ENCODE measurements around the gene ECI1.

The ECI1 gene

DNA sequence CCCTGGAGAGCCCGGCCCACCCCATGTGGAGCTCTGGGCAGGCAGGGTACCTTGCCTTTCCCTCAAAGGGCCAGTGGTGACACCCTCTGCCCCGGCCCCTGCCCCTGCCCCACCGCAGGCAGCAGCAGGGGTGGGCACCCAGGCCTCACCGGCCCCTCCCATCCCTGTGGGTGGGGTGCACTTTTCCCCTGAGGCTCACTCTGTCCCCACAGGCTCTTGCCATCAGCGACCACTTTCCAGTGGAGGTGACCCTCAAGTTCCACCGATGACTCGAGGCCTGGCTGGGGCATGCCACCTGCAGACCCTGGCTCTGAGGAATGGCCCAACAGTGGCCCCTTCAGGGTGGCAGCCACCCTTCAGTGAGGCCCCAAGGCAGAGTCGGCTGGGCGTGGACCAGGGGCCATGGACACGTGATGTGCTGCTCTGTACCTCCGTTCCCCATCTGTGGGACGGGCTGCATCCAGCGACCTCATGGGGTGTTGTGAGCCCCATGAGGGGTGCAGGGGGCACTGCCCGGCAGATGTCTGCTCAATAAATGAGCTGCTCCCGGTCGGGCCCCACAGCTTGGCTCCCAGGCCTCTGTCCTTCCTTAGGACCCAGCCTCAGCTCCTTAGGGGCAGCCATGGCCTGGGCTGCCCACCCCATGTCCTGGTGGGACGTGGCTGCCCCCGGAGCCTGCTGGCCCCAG, 13.1 kb downstream of the ECI1 start:
- no peaks in the 10 kb centered on the region for H3K27me3 ChIP-seq (ENCODE audit: insufficient read depth, low read length)
- H3K4me1 ChIP-seq (ENCODE audit: control insufficient read depth, insufficient read depth, low read length, unreplicated experiment) = peaks cover 3% of the 10 kb centered on the region
- no peak overlapping the region for H3K27ac ChIP-seq (ENCODE audit: low read depth, low read length)
- H3K36me3 ChIP-seq (ENCODE audit: insufficient read depth, low read length) = peaks cover 7% of the 10 kb centered on the region; the same call in 1 of the 2 replicates
- H2AFZ ChIP-seq (ENCODE audit: low read length, unreplicated experiment) = no peak overlapping the region
- no peaks in the 10 kb centered on the region for H3K79me2 ChIP-seq (ENCODE audit: control insufficient read depth, insufficient read depth, low read length, unreplicated experiment)
- H3K4me3 ChIP-seq (ENCODE audit: low read depth, low read length) = no peak overlapping the region

DNA sequence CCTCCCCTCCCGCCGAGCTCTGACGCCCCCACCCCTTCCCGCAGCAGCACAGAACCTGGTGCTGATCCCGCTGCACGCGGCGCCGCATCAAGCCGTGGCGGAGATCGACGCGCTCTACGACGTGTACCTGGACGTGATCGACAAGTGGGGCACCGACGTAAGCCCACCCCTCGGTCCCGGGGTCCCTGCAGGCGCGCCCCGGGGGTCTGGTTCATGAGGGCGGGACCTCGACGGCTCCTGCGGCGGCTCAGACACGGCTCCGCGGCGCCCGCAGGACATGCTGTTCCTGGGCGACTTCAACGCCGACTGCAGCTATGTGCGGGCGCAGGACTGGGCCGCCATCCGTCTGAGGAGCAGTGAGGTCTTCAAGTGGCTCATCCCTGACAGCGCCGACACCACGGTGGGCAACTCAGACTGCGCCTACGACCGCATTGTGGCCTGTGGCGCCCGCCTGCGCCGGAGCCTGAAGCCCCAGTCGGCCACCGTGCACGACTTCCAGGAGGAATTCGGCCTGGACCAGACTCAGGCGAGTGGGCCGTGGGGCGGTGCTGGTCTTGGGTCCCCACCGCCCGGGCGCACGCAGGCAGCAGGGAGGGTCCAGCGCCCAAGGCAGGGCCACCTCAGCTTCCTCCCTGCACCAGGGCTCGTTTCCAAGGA, 13.8 kb downstream of the ECI1 start:
- no peaks in the 10 kb centered on the region for H3K79me2 ChIP-seq (ENCODE audit: control insufficient read depth, insufficient read depth, low read length, unreplicated experiment)
- H3K27ac ChIP-seq (ENCODE audit: low read depth, low read length) = no peak overlapping the region
- H3K4me1 ChIP-seq (ENCODE audit: control insufficient read depth, insufficient read depth, low read length, unreplicated experiment) = peaks cover 3% of the 10 kb centered on the region
- H2AFZ ChIP-seq (ENCODE audit: low read length, unreplicated experiment) = no peak overlapping the region
- H3K36me3 ChIP-seq (ENCODE audit: insufficient read depth, low read length) = peaks cover 7% of the 10 kb centered on the region; the same call in 1 of the 2 replicates
- no peak overlapping the region for H3K4me3 ChIP-seq (ENCODE audit: low read depth, low read length)
- H3K27me3 ChIP-seq (ENCODE audit: insufficient read depth, low read length) = no peaks in the 10 kb centered on the region

DNA sequence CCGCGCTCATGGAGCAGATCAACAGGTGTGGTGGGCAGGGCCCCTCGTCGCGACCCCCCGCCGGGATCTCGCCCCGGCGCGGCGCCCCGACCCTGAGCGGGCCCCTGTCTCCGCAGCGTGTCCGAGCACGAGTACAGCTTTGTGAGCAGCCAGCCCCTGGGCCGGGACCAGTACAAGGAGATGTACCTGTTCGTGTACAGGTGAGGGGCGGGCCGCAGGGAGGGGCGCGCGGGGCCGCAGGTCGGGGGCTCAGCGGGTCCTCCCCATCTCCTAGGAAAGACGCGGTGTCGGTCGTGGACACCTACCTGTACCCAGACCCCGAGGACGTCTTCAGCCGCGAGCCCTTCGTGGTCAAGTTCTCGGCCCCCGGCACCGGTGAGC, 14.3 kb downstream of the ECI1 start:
- no peak overlapping the region for H2AFZ ChIP-seq (ENCODE audit: low read length, unreplicated experiment)
- no peaks in the 10 kb centered on the region for H3K27me3 ChIP-seq (ENCODE audit: insufficient read depth, low read length)
- no peak overlapping the region for H3K4me3 ChIP-seq (ENCODE audit: low read depth, low read length)
- H3K36me3 ChIP-seq (ENCODE audit: insufficient read depth, low read length) = peaks cover 7% of the 10 kb centered on the region; the same call in 1 of the 2 replicates
- H3K4me1 ChIP-seq (ENCODE audit: control insufficient read depth, insufficient read depth, low read length, unreplicated experiment) = peaks cover 3% of the 10 kb centered on the region
- H3K79me2 ChIP-seq (ENCODE audit: control insufficient read depth, insufficient read depth, low read length, unreplicated experiment) = no peaks in the 10 kb centered on the region
- H3K27ac ChIP-seq (ENCODE audit: low read depth, low read length) = no peak overlapping the region

DNA sequence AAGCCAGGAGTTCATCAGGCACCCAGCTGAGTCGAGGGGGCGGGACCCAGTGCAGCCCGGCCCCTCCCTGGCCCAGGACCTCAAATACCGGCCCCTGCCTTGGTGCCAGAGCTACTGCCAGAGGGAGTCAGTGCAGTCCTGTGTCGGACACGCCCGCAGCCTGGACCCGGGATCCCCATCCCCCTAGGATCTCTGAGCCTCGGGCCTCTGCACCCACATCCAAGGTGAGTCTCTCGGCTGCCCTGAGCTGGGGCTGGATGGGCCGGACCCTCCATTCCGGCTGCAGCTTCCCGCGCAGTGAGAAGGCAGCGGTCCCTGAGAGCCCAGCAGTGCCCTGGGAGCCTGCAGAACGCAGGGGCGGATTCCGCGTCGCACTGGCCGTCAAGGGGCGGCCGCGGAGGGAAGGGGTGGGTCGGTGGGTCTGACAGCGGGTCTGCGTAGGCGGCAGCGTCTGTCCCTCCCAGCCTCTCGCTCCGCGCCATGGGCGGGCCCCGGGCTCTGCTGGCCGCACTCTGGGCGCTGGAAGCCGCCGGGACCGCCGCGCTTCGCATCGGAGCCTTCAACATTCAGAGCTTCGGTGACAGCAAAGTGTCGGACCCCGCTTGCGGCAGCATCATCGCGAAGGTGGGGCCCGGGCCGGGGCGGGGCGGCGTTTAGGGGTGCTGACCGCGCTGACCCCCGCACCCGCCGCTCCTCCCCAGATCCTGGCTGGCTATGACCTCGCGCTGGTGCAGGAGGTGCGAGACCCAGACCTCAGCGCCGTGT, 14.9 kb downstream of the ECI1 start, which contains the start of gene DNASE1L2:
Gene DNASE1L2 (plus strand): TSS at position 108 of the 765 bp plus-strand sequence. CDS start 373 bp downstream, at position 481.
- Histone ChIP-seq H3K27me3 (ENCODE audit: insufficient read depth, low read length) (no peaks in the 10 kb centered on the region), H2AFZ (ENCODE audit: low read length, unreplicated experiment) (no peak within 1 kb of the TSS), H3K4me3 (ENCODE audit: low read depth, low read length) (no peak within 1 kb of the TSS), H3K4me1 (ENCODE audit: control insufficient read depth, insufficient read depth, low read length, unreplicated experiment) (peaks cover 3% of the 10 kb centered on the region), H3K36me3 (ENCODE audit: insufficient read depth, low read length) (peaks cover 7% of the 10 kb centered on the region; the same call in 1 of the 2 replicates), H3K27ac (ENCODE audit: low read depth, low read length) (no peak within 1 kb of the TSS), H3K79me2 (ENCODE audit: control insufficient read depth, insufficient read depth, low read length, unreplicated experiment) (no peaks in the 10 kb centered on the region)

DNA sequence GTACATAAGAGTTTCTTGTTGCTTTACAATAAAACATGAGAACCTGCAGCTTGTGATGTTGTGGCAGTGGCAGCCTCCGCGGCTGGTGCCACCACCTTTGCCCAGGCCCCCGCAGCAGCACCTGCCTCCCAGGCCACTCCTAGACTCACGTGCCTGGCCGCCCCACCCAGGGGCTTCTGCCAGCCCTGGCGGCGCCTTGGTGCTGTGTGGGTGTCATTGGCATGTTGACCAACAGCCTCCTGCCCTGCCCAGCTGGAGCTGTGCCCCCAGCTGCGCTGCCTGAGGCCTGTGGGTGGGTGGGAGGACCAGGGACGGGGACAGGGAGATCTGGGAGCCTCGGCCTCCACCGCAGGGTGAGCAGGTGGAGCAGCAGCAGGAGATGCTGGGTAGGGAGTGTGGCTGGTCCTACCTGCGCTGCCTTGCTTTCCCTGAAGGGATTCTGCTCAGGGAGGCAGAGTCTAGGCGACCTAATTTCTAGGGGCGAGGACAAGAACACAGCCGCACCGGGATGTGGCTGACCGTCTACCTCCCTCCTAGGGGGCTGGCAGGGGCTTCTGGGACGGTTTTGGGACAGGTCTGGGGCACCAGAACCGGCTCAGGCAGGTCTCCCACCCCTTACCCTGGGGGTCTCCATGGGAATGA, 15.6 kb downstream of the ECI1 start:
- Histone ChIP-seq H3K27me3 (ENCODE audit: insufficient read depth, low read length) (no peaks in the 10 kb centered on the region), H3K79me2 (ENCODE audit: control insufficient read depth, insufficient read depth, low read length, unreplicated experiment) (no peaks in the 10 kb centered on the region), H2AFZ (ENCODE audit: low read length, unreplicated experiment) (no peak overlapping the region), H3K4me1 (ENCODE audit: control insufficient read depth, insufficient read depth, low read length, unreplicated experiment) (peaks cover 3% of the 10 kb centered on the region), H3K27ac (ENCODE audit: low read depth, low read length) (no peak overlapping the region), H3K4me3 (ENCODE audit: low read depth, low read length) (no peak overlapping the region), H3K36me3 (ENCODE audit: insufficient read depth, low read length) (peaks cover 7% of the 10 kb centered on the region; the same call in 1 of the 2 replicates)

DNA sequence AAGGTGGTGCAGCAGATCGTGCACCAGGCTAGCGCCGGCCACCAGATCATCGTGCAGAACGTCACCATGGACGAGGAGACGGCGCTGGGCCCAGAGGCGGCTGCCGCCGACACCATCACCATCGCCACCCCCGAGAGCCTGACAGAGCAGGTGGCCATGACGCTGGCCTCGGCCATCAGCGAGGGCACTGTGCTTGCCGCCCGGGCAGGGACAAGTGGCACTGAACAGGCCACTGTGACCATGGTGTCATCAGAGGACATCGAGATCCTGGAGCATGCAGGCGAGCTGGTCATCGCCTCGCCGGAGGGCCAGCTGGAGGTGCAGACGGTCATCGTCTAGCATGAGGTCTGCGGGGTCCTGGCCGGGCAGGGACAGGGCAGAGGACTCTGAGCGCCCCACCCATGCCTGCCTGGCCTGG, 16.1 kb downstream of the ECI1 start:
- H2AFZ ChIP-seq (ENCODE audit: low read length, unreplicated experiment) = no peak overlapping the region
- H3K27me3 ChIP-seq (ENCODE audit: insufficient read depth, low read length) = no peaks in the 10 kb centered on the region
- H3K27ac ChIP-seq (ENCODE audit: low read depth, low read length) = no peak overlapping the region
- peaks cover 7% of the 10 kb centered on the region; the same call in 1 of the 2 replicates for H3K36me3 ChIP-seq (ENCODE audit: insufficient read depth, low read length)
- H3K4me1 ChIP-seq (ENCODE audit: control insufficient read depth, insufficient read depth, low read length, unreplicated experiment) = peaks cover 3% of the 10 kb centered on the region
- H3K4me3 ChIP-seq (ENCODE audit: low read depth, low read length) = no peak overlapping the region
- H3K79me2 ChIP-seq (ENCODE audit: control insufficient read depth, insufficient read depth, low read length, unreplicated experiment) = no peaks in the 10 kb centered on the region

DNA sequence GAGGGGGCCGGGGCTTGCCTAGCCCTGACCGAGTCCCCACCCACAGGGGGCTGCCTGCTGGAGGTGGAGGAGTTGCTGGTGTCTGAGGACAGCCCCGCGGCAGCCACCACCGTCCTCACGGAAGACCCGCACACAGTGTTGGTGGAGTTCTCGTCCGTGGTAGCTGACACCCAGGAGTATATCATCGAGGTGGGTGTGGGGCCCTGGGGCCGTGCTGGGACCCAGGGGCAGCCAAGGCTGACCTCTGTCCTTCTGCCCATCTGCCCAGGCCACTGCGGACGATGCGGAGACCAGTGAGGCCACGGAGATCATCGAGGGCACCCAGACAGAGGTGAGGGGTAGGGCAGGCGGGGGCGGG, 16.6 kb downstream of the ECI1 start:
- peaks cover 7% of the 10 kb centered on the region; the same call in 1 of the 2 replicates for H3K36me3 ChIP-seq (ENCODE audit: insufficient read depth, low read length)
- H3K4me3 ChIP-seq (ENCODE audit: low read depth, low read length) = no peak overlapping the region
- no peak overlapping the region for H2AFZ ChIP-seq (ENCODE audit: low read length, unreplicated experiment)
- H3K27ac ChIP-seq (ENCODE audit: low read depth, low read length) = no peak overlapping the region
- peaks cover 3% of the 10 kb centered on the region for H3K4me1 ChIP-seq (ENCODE audit: control insufficient read depth, insufficient read depth, low read length, unreplicated experiment)
- no peaks in the 10 kb centered on the region for H3K27me3 ChIP-seq (ENCODE audit: insufficient read depth, low read length)
- no peaks in the 10 kb centered on the region for H3K79me2 ChIP-seq (ENCODE audit: control insufficient read depth, insufficient read depth, low read length, unreplicated experiment)

DNA sequence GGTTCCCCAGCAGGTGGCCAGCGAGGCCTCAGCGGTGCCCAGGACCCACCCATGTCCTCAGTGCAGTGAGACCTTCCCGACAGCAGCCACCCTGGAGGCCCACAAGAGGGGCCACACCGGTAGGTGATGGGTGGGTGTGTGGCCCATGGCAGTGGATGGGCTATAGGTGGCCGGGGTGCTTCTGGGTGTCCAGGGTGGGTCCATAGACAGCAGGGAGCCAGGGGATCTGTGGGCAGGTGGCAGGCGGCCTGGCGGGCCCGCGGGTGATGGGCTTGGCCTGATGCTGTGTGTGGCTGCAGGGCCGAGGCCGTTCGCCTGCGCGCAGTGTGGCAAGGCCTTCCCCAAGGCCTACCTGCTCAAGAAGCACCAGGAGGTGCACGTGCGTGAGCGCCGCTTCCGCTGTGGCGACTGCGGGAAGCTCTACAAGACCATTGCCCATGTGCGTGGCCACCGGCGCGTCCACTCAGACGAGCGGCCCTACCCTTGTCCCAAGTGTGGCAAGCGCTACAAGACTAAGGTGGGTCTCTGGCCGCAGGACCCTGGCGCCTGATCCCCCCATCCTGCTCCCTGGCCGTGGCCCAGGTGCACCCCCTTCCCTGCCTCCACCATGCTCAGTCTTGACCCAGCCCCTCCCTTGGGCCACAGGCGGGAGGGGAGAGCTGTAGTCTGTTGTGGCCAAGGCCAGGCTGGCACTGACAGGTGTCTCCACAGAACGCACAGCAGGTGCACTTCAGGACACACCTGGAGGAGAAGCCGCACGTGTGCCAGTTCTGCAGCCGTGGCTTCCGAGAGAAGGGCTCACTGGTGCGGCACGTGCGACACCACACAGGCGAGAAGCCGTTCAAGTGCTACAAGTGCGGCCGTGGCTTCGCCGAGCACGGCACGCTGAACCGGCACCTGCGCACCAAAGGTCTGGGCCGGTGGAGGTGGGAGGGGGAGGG, 17.2 kb downstream of the ECI1 start:
- H3K4me3 ChIP-seq (ENCODE audit: low read depth, low read length) = no peak overlapping the region
- no peaks in the 10 kb centered on the region for H3K27me3 ChIP-seq (ENCODE audit: insufficient read depth, low read length)
- H3K36me3 ChIP-seq (ENCODE audit: insufficient read depth, low read length) = peaks cover 9% of the 10 kb centered on the region; the same call in 1 of the 2 replicates
- no peak overlapping the region for H3K27ac ChIP-seq (ENCODE audit: low read depth, low read length)
- peaks cover 3% of the 10 kb centered on the region for H3K4me1 ChIP-seq (ENCODE audit: control insufficient read depth, insufficient read depth, low read length, unreplicated experiment)
- peaks cover 2% of the 10 kb centered on the region for H3K79me2 ChIP-seq (ENCODE audit: control insufficient read depth, insufficient read depth, low read length, unreplicated experiment)
- no peak overlapping the region for H2AFZ ChIP-seq (ENCODE audit: low read length, unreplicated experiment)

DNA sequence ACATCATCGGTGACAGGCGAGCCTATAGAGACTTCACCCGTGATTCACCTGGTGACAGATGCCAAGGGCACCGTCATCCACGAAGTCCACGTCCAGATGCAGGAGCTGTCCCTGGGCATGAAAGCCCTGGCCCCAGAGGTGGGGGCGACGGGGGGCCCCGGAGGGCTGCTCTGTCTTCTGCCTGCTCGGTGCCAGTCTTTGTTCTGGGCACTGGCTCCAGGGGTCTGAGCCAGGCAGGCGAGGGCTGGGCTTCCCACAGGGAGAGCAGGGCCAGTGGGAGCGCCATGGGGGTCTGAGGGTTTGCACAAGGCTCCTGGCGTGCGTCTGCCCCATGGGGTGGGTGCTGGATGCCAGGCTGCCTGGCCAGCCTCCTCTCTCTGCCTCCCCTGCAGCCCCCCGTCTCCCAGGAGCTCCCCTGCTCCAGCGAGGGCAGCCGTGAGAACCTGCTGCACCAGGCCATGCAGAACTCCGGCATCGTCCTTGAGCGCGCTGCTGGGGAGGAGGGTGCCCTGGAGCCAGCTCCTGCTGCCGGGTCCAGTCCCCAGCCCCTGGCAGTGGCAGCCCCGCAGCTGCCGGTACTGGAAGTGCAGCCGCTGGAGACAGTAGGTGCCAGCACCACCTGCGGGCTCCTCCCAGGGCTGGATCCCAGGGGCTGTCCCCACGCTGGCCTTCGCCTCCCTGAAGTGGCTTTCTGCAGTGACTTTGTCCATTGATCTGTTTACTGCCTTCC, 18.2 kb downstream of the ECI1 start:
- Histone ChIP-seq H3K4me1 (ENCODE audit: control insufficient read depth, insufficient read depth, low read length, unreplicated experiment) (peaks cover 3% of the 10 kb centered on the region), H3K27ac (ENCODE audit: low read depth, low read length) (no peak overlapping the region), H3K27me3 (ENCODE audit: insufficient read depth, low read length) (no peaks in the 10 kb centered on the region), H3K4me3 (ENCODE audit: low read depth, low read length) (no peak overlapping the region), H3K79me2 (ENCODE audit: control insufficient read depth, insufficient read depth, low read length, unreplicated experiment) (peaks cover 7% of the 10 kb centered on the region), H3K36me3 (ENCODE audit: insufficient read depth, low read length) (peaks cover 9% of the 10 kb centered on the region; the same call in 1 of the 2 replicates), H2AFZ (ENCODE audit: low read length, unreplicated experiment) (no peak overlapping the region)

Measured in ACC112 (cell line).